SKM-1 (cell line): ENCODE results near the gene EIF3M.

ENCODE experiments used
- DNase-seq: peaks from one replicate; lab custom pipeline; 2025; ENCODE audit not compliant: unreplicated experiment; lab: John Stamatoyannopoulos, UW

The EIF3M gene

DNA sequence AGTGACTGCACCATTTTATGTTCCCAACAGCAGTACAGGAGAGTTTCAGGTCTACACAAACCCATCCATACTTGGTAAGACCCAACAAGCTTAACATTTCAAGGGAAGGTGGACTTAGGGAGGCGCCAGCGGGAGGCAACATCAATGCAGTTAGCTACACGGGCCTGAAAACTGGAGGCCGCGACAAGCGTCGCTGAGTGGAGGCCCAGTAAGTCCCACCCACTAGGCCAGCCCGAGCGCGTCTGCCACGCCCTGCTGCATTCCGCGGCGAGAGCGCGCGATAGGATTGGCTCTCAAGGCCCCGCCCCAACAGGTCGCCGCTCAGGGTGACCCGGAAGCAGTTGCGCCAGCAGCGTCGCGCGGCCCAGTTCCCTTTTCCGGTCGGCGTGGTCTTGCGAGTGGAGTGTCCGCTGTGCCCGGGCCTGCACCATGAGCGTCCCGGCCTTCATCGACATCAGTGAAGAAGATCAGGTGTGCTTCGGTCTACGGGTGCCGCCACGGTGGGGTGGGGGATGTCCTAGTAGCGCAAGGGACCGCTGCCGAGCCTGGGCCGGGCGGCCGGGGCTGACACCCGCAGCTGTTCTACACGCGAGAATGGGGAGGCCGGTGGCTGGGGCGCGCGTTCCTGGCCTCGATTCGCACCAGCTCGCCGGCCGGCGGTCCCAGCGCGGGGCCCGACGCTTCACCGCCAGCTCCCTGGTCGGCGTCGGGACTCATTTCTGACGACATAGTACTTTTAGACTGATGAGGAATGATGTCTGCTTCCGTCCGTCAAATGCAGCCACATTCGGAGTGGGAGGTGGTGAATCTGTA, at the start of gene EIF3M:
Gene EIF3M, plus strand, starts transcription at position 373 of the 813 bp plus-strand sequence. Its CDS starts 57 bp downstream, at position 430.
- peak; percentile 93 for DNase-seq

GRCh38 chr11:32538804-32539203, 44.8 kb upstream of the EIF3M start:
- DNase-seq, result no peak

DNA sequence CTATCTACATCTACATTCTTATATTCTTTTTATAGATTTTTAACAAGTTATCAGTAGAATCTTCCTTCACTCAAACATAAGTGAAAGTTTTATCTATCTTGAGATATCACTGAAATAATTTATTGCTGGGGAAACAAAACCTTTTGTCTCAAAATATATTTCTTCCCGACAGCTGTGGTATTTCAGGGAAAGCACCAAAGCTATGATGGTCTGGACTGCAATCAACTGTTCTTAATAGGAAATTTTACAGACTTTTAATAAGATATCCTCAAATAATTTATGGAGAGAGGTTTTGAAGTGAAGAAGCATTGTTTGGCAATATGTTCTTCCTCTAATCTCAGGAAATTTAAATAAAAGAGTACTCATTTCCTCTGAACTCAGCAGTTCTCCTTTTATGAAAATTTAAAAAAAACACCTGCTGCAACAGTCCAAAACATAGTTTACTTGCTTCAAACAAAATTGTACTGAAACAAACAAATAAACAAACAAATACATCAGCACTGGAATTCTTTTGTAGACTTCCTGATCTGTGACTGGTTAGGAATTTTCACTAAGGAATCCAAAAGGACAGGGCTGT, 33.9 kb upstream of the EIF3M start:
- peak; percentile 5 for DNase-seq

GRCh38 chr11:32550207-32550606, 33.4 kb upstream of the EIF3M start:
- DNase-seq, result no peak

- no peak for DNase-seq
Observed at GRCh38 chr11:32555091-32555490, 28.5 kb upstream of the EIF3M start.

GRCh38 chr11:32555895-32556294, 27.7 kb upstream of the EIF3M start:
- no peak for DNase-seq

DNA sequence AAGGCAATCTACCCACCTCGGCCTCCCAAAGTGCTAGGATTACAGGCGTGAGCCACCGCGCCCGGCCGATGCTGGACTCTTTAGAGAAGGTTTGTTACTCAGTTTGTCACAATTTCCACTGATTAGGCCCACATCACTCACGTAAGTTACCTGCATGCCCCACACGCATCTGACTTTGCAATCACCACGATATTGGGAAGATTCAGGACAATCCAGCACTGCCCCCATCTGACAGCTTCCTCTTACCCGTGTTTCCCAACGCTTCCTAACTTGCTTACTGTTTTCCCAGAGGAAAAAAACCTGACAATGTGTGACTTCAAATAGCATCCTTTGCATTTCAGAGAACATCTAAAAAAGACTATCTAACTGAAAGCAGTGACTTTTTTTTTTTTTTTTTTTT, 21.8 kb upstream of the EIF3M start:
- DNase-seq, result no peak

DNA sequence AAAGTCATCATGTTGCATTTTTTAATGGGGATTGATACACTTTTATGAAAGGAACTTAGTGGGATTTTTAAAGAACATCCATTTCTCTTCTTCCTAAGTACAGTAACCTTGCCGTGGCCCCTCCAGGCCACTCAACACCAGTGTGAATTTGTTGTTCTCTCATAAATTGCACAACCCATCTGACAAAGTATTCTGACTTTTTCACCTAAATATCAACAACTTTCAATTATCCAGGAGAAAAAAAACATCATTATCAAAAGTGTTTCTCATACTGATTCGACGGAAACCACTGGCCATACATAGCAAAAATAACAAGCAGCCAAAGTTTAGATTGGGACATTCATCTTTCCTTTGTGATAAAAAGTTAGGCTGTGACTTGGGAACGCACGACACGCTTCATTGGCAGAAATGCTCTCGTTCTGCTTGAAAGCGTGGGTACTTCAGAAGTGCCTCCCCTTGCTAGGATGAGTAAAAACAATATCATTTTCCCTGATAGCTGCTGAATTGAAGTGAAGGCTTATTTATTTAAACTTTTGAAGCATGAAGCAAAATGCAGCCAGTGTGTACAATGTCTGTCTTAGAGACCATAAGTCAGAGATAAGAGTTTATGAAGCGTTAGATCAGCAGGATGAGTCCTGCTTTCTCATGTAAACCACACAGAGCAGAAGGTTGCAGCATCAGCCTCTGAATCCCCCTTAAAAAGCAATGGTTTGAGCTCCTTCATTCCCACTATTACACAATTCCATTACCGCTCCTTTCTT, 20.6 kb upstream of the EIF3M start:
- DNase-seq, result no peak

GRCh38 chr11:32563600-32563959, 20.1 kb upstream of the EIF3M start:
- DNase-seq, result no peak

- no peak for DNase-seq
Observed at GRCh38 chr11:32566517-32566916, 17.1 kb upstream of the EIF3M start.

- no peak for DNase-seq
Observed at GRCh38 chr11:32567154-32567553, 16.5 kb upstream of the EIF3M start.

- DNase-seq, result no peak
Observed at GRCh38 chr11:32569313-32569881, 14.2 kb upstream of the EIF3M start.

- no peak for DNase-seq
Observed at GRCh38 chr11:32571039-32571438, 12.6 kb upstream of the EIF3M start.

DNA sequence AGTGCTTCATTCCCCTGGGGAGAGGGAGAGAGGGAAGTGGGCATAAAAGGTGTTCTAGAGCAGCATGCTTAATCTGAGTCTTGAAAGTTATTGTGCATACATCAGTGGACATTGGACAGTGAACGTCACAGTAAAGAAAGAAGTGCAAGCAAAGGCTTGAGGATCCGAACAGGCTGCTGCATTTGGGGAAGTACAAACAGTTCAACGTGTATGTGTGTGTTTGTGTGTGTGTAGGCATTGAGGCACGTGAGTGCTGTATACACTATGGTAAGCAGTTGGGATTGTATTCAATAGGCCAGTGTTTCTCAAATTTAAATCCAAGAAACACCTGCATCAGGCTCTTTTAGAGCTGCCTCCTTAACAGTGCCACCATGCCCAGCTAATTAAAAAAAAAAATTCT, 10.4 kb upstream of the EIF3M start:
- no peak for DNase-seq

DNA sequence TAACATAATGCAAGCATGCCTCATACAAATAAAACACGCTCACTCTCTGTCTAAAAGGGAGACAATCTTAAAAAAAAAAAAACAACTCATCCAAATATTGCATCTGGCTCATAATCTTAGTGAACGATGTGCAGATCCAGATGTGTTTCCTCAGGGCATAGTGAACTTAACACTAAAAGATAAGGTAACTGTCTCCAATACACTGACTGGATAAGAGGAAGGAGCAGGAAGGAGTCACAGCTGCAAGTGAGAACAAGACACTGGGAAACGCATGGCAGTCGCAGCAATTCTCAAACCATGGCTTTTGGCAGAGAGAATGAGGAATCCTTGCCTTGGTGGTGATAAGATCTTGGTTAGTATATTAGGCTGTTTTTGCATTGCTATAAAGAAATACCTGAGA, 9.2 kb upstream of the EIF3M start:
- no peak for DNase-seq

DNA sequence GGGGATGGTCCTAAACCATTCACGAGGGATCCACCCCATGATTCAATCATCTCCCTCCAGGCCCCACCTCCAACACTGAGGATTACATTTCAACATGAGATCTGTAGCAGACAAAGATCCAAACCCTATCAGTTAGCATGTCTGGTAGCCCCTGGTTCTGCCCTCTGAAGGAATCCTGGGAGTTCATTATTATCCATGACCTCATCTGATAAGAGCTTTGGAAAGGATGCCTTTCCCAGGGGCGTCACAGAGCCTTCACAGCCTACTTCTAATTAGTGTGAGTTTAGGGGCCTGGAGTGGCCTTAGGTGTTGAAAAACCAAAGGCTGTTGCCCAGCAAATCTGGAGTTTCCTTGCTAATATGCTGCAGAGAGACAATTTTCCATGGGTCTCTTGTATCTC, 8.6 kb upstream of the EIF3M start:
- DNase-seq, result no peak

DNA sequence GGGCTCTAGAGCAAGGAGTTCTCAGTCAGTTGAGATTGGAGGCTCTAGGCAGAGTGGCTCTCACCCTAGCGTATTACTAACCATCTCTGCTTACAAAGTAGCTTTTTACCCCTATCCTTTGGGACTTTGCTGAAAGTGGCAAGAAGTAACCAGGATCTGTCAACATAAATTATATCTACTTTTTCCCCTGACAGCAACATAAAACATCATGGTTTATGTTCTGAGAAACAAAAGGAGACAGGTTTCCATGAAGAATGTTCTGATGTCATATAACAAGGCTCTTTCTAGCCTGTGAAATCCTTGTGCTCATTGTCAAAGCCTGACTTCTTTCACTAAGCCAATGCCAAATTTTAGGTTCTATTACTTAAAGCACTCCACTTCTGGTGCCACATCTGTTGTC, 7.2 kb upstream of the EIF3M start:
- DNase-seq, result no peak

- DNase-seq, result no peak
Observed at GRCh38 chr11:32580967-32581366, 2.7 kb upstream of the EIF3M start.

GRCh38 chr11:32581556-32581955, 2.1 kb upstream of the EIF3M start:
- DNase-seq, result no peak

GRCh38 chr11:32584921-32585320, 1.3 kb downstream of the EIF3M start:
- no peak for DNase-seq

DNA sequence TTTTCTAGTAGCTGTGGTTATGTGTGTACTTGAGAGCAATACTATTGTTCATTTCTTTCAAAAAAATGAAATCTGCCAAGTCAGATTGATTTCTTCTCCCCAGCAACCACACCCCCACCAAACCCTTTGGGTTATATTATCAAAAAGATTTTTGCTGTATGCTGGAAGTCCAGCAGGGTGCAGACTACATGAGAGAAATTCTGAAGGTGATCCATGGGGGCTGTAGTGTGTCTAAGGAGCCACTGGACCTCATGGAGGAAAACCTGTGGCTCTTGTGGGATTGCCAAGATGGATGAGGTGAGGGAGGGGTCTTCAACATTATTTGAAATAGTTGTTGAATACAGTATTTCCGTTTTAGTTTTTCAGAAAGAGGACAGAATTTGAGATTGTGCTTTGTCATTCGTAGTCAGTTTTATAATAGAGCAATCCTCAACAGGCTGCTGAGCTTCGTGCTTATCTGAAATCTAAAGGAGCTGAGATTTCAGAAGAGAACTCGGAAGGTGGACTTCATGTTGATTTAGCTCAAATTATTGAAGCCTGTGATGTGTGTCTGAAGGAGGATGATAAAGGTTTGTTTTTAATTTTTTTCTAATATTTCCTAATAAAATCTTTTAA, 3.1 kb downstream of the EIF3M start:
- no peak for DNase-seq
